ENCODE measurements around the gene C1orf216. TPM values are rescaled to one million over a fixed set of nuclear protein-coding genes. Genes with fewer than 3 reads are reported as not detected.
A peak's percentile ranks its signal among the peaks of the same experiment; 100 is the strongest.

Gene C1orf216
- total and polyA plus RNA-seq, 2 of the 4 experiments (the other 2 are of a cell fraction) = 13.4 to 16.7 TPM

DNA sequence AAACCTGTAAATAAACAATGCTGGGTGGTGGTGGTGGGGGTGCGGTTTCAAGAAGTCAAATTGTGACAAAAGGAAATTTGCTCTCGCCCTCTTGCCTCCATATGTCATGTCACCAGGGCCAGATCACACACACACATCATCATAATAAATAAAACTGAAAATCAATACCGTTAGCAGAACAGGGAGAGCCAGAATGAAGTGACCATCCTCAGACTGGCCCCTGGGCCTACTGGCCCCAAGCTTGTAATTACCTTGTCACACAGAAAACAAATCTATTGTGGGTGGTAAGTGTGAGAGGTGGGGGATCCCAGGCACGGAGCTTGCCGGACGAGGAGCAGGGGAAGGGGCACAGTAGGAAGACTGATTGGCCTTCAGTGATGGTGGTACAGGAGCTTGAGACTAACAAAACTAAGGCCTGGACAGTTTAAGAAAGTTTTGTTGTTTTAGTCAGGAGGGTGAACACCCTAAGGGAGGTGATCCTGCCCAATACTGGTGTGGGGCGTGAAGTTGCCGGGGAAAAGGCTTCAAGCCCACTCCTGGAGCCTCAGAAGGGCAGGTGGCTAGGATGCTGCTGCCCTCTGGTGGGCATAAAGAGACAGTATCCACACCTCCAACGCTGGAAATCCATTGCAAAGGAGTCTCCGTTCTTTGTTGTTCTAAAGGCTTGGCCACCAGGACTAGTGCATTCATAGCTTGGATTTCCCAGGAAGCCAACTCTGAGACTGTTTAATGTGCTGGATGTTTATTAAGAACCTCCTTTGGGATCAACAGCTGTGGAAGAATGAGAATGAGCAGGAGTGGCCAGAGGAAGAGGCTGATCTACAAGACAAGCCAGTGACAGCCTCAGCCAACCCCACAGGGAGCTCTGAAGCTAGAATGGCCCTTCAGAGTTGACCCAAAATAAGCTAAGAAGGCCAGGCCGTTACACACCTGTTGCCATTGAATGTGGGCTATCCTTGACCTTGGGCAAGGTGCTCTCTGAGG lies 8.1 kb upstream of the C1orf216 start (continued):
- peak; percentile 87 for TF ChIP-seq RAD21 (IDR thresholded peaks at IDR 0.05; ENCODE audit: low read length)

DNA sequence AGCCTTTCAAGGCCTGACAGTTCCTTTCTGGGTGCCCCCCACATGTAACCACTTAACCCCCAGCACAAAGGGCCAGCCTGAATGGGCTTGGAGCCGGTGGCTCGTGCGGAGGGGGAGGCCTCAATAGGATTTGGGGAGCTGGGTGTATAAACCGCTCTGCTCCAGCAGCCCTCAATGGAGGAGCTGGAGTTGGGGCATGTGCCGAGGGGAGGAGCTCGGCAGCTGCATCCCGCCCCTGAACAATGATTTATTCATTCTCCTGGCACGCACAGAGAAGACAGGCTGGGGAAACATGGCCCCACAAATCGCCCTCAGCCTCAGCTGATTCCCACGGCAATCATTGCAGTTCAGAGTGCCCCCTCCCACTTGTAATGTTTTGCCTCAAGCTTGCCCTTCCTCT lies 6.9 kb upstream of the C1orf216 start:
- in situ Hi-C loops (cut with MboI; ENCODE audit: low sequenced_read_pairs) = loop anchor here (5.0 kb wide), 1 partner anchor 158 kb away; no protein-coding TSS in a partner anchor
- CTCF ChIA-PET = interaction anchor here (1.5 to 1.7 kb wide), 2 partner anchors 10 to 157 kb away, joined by 5 read pairs; no protein-coding TSS in a partner anchor

More for the DNA sequence above, 6.9 kb upstream of the C1orf216 start:
- Histone ChIP-seq H2BK5ac (ENCODE audit: low read depth, low read length, poor library complexity, severe bottlenecking) (no peak overlapping the region), H3K4me3 (ENCODE audit: insufficient read depth, low read depth, low read length) (no peak overlapping the region), H3K79me1 (ENCODE audit: low read depth in 1 of 2, low read length in 2 of 2) (0 out of 4 replicates have a peak, but pooled peaks cover 0 to 4% of the 10 kb centered on the region in 2 experiments), H4K8ac (ENCODE audit: low read depth in 2 of 2, low read length in 2 of 2) (peak overlapping the region in 1 of 2 experiments; percentile 71; a peak in 2 of 4 replicates), H3K23ac (ENCODE audit: low read depth, low read length) (no peak overlapping the region), H4K20me1 (ENCODE audit: insufficient read depth, low read length) (no peaks in the 10 kb centered on the region), H2BK20ac (ENCODE audit: low read depth, low read length) (no peak overlapping the region), H2AK9ac (replicated peaks; ENCODE audit: low read depth, low read length, poor library complexity) (no peak overlapping the region), H4K5ac (ENCODE audit: low read depth, low read length) (no peak overlapping the region), H2BK120ac (ENCODE audit: low read depth, low read length) (no peak overlapping the region), H2AFZ (replicated peaks; ENCODE audit: low read length, poor library complexity) (peak overlapping the region; percentile 63), H2AK5ac (ENCODE audit: low read depth, low read length) (no peak overlapping the region), H3K9ac (ENCODE audit: low read depth, low read length) (no peak overlapping the region), H3K27ac (ENCODE audit: insufficient read depth, low read length) (no peak overlapping the region), H2BK15ac (ENCODE audit: low read depth, low read length) (no peak overlapping the region), H3K27me3 (ENCODE audit: control insufficient read depth, insufficient read depth, low read length) (no peaks in the 10 kb centered on the region), H3K9me3 (ENCODE audit: control insufficient read depth, insufficient read depth, low read length) (no peaks in the 10 kb centered on the region), H3K18ac (ENCODE audit: low read depth, low read length) (no peak overlapping the region), H3K56ac (ENCODE audit: extremely low read depth, insufficient read depth, low read length) (no peak overlapping the region), H3K4ac (ENCODE audit: low read depth, low read length) (no peak overlapping the region; the same call in 1 of the 2 replicates), H3K4me2 (ENCODE audit: low read depth, low read length) (no peak overlapping the region), H3K36me3 (ENCODE audit: control insufficient read depth, insufficient read depth, low read length) (no peaks in the 10 kb centered on the region), H3K9me1 (ENCODE audit: insufficient read depth, low read length) (no peaks in the 10 kb centered on the region), H3K4me1 (ENCODE audit: control insufficient read depth, insufficient read depth, low read length) (no peaks in the 10 kb centered on the region), H3K14ac (replicated peaks; ENCODE audit: low read depth, low read length) (no peak overlapping the region; the same call in 1 of the 2 replicates), H4K91ac (ENCODE audit: insufficient read depth, low read depth, low read length) (no peak overlapping the region)
- 80% methylated on average over 3 of the region's 10 CpGs; no CpG with 5 or more reads in 1 of the 2 experiments for WGBS, 2 experiments (ENCODE audit: extremely low coverage in 2 of 2, insufficient read length in 1 of 2)
- ATAC-seq (ENCODE audit: low read depth) (no peak), DNase-seq (peak; percentile 17)
- POLR2A ChIA-PET (ENCODE audit: unreplicated experiment) = no interaction called here
- no TSS peak for BruUV-seq (replicated peaks)
- dilution Hi-C loops (cut with HindIII; ENCODE audit: low sequenced_read_pairs, unreplicated experiment) (no loop called here), intact Hi-C loops (cut with micrococcal nuclease) (loop anchor here (5.0 kb wide), 1 partner anchor 47 kb away; no protein-coding TSS in a partner anchor)
- TF ChIP-seq, protein P1, sequence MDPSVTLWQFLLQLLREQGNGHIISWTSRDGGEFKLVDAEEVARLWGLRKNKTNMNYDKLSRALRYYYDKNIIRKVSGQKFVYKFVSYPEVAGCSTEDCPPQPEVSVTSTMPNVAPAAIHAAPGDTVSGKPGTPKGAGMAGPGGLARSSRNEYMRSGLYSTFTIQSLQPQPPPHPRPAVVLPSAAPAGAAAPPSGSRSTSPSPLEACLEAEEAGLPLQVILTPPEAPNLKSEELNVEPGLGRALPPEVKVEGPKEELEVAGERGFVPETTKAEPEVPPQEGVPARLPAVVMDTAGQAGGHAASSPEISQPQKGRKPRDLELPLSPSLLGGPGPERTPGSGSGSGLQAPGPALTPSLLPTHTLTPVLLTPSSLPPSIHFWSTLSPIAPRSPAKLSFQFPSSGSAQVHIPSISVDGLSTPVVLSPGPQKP (IDR thresholded peaks at IDR 0.05; ENCODE audit: borderline replicate concordance, low read depth, low read length) = no peak
- TF ChIP-seq MXI1 (IDR thresholded peaks at IDR 0.05; ENCODE audit: borderline replicate concordance, low read depth, low read length) = no peak
- TF ChIP-seq, protein P2, sequence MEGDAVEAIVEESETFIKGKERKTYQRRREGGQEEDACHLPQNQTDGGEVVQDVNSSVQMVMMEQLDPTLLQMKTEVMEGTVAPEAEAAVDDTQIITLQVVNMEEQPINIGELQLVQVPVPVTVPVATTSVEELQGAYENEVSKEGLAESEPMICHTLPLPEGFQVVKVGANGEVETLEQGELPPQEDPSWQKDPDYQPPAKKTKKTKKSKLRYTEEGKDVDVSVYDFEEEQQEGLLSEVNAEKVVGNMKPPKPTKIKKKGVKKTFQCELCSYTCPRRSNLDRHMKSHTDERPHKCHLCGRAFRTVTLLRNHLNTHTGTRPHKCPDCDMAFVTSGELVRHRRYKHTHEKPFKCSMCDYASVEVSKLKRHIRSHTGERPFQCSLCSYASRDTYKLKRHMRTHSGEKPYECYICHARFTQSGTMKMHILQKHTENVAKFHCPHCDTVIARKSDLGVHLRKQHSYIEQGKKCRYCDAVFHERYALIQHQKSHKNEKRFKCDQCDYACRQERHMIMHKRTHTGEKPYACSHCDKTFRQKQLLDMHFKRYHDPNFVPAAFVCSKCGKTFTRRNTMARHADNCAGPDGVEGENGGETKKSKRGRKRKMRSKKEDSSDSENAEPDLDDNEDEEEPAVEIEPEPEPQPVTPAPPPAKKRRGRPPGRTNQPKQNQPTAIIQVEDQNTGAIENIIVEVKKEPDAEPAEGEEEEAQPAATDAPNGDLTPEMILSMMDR (conservative IDR thresholded peaks at IDR 0.05; ENCODE audit: low read depth, low read length) = no peak
- TF ChIP-seq RCOR1 (IDR thresholded peaks at IDR 0.05; ENCODE audit: insufficient replicate concordance, low read length) = no peak
- no peak for TF ChIP-seq NFE2L2 (IDR thresholded peaks at IDR 0.05; ENCODE audit: low read depth, low read length)
- TF ChIP-seq POLR2A (IDR thresholded peaks at IDR 0.05; ENCODE audit: low read depth, low read length) = no peak
- TF ChIP-seq SMC3 (IDR thresholded peaks at IDR 0.05; ENCODE audit: low read depth, low read length) = no peak
- no peak for TF ChIP-seq RFX5 (IDR thresholded peaks at IDR 0.05; ENCODE audit: low read depth, low read length)
- TF ChIP-seq CHD1 (IDR thresholded peaks at IDR 0.05; ENCODE audit: low read depth, low read length) = no peak
- no peak for TF ChIP-seq FOS (IDR thresholded peaks at IDR 0.05; ENCODE audit: low read depth, low read length)
